GM03348 (cell line): ENCODE results near the gene MKS1.

Experiments
- DNase-seq: peaks from one replicate; pipeline ENCODE4 v3.0.0; 2012; ENCODE audit warnings: low spot score

The MKS1 gene

GRCh38 chr17:58158181-58158580 is 60.9 kb downstream of the MKS1 start:
- no peak for DNase-seq

- DNase-seq: peak; percentile 20
Measured at GRCh38 chr17:58156839-58157803, 61.9 kb downstream of the MKS1 start.
